Endometrium (tissue), 2 donors: Measurements from ENCODE around the gene RASGRP3.

Source experiments
- FAIRE-seq: peaks from 2 replicates; lab custom pipeline; 2012; peaks lifted over from hg19 to GRCh38; lab: Jason Lieb, UNC
- donor health status: control.
- donor health status: control.

RASGRP3 gene

DNA sequence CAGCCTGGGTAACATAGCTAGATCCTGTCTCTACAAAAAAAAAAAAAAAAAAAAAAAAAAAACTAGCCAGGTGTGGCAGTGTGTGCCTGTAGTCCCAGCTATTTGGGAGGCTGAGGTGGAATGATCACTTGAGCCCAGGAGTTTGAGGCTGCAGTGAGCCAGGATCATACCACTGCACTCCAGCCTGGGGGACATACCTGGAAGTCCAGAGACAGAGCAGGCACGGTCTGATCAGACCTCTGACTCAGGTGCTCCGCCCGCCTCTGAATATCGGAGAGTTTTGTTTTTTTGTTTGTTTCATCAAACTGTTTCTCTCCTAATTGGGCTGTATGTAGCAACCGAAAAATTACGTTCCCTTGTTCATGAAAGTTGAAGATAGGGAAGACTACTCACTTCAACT is 49.2 kb downstream of the RASGRP3 start:
- FAIRE-seq, result no peak

DNA sequence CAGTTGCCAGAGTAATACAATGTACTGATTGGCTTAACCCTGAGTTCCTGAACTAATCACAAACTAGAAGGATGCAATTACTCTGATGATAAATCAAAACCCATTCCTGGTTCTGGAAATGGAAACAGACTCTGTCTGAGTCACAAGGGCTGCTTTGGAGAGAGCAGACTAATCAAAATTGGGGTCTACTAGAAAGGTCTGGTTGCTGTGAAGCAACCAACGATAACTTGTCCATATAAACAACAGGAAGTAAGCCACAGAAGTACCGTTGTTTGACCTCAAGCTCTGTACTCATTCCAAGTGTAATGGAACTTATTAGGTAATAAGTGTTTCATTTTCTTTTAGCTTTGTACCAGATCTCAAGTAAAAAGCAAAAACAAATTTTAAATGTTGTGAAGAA is 49.7 kb downstream of the RASGRP3 start:
- no peak for FAIRE-seq

DNA sequence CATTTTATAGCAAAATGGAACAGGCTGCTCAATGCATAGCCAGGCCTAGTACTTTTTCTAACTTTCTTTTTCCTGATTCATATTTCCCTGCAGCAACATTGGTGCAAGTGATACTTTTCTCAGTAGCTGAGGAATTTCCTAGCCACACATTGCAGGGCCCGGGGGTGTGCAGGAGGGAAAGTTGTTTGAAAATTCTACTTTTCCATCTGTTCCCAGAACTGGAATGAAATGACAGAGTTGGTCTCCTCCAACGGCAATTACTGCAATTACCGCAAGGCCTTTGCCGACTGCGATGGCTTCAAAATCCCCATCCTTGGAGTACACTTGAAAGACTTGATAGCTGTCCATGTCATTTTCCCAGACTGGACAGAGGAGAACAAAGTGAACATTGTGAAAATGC is 50.5 kb downstream of the RASGRP3 start:
- FAIRE-seq, result no peak

DNA sequence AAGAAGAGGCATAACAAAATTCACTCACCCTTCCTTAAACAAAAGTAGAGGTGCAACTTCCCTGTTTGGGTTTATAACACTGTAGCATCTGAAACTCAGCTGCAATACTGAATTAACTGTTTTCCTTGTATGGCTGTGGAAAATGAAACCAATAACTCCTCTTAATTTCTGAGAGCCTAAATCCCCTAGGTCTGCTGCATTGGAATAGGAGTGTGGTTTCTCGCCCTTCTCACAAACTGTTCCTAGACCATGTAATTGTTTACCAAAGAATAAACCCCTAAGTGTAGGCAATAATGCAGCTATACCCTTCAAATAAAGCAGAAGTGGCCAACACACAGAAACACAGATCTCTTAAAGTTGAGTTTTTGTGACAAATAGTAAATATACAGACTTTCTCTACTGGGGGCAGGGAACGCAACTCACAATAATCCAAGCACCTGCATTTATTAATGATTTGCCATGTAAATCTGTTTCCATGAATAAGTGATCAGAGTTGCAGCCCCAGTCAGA is 52.0 kb downstream of the RASGRP3 start:
- FAIRE-seq, result no peak

DNA sequence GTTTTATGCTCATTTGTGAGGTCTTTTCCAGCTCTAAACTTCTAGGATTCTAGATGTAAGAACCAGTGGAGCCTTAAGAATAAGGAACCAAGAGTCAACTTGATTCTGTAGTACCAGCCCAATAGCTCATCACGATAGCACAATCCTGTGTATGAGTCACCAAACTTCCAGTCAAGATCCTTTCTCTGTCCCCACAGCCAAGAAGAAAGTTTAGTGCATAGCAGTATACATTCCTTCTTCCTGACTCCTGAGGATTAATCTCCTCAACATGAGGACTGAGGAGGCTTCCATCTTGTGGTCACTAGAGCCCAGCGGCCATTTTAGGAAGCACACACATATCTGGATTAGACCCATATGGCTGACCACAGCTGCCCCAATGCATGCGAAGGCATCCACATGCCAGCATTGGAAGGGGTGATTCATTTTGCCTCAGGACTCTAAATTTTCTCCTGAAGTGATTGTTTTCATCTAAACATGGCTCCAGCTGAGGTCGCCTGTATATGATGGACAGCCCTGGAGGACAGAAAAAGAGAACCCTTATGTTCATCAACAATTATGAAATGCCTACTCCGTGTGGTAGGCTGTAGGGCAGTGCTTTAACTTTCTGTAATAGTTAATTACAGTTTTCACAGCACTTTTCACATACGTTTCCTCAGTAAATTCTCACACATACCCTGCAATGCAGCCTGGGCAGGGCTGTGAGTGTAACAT is 53.5 kb downstream of the RASGRP3 start:
- FAIRE-seq, result no peak

DNA sequence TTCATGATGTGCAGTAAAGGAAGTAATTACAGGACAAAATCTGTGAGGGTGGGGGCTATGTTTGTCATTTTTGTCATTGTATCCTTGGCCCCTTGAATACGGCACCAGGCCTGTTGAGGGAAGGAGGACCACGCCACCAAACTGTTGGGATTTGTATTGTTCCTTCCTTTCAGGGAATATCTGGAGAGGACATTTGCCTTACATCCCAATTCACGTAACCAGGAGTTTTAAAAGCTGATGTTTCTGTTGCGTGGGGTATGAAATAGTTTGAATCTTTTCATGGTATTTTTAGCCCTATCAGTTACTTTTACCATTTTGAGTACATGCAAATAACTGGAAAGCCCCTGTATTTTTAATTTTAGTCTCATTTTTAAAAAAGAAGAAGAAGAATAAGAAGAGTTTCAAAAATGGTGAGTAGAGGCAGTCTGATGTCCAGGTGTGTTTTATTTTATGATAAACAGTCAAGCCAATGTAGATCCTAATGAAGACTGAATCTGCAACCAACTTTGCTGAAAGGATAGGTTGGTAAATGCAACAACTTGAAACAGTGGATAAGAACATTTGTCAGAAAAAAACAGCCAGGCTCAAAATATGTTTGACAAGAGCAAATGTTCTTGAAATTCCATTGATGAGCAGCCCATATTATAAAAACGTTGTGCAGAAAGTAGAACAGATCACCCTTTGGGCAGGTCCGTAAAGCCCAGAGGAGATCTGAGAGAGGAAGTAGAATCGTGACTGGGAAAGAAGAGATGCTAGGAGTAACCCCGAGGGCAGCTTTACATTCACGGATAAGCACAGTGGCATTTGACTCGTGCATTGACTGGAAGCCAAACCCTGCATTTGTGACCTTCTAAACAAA is 54.5 kb downstream of the RASGRP3 start:
- FAIRE-seq, result no peak

DNA sequence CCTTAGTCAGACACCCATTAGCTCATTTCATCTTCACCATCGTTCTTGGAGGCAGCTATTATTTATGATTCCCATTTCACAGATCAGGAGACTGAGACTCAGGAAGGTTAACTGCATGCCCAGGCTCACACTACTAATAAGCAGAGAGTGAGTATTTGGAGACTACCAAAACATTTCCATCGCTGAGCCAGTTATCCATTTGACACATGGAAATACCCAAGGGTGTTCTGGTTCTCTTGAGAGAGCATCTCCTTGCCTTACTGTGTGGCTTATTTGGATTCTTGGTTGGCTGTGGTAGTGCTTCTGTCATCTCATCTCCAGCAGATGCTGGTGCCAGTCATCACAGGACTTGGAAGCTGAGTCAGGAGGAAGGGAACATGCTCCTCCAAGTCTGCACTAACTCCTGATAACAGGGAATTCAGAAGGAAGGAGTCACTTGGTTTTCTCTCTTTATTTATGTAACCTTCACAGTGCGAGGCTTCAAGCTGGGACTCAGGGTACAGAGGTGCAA is 55.2 kb downstream of the RASGRP3 start:
- FAIRE-seq, result no peak

DNA sequence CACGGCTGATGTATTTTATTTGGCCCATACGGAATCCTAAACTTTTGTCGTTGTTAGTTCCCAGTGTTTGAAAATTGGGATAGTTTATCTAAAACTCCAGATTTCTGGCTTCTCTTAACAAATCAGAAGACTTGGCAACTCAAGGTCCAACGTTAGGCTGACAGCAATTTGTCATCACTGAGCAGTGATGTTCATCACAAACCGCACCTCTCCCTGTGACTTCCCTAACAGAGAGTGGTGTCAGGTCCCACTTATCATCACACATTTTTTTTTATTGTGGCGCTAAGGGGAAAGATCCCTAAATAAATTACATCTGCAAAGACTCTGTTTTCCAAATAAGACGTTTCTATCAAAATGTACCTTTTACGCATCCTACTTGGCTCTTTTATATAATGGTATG is 55.7 kb downstream of the RASGRP3 start:
- no peak for FAIRE-seq

DNA sequence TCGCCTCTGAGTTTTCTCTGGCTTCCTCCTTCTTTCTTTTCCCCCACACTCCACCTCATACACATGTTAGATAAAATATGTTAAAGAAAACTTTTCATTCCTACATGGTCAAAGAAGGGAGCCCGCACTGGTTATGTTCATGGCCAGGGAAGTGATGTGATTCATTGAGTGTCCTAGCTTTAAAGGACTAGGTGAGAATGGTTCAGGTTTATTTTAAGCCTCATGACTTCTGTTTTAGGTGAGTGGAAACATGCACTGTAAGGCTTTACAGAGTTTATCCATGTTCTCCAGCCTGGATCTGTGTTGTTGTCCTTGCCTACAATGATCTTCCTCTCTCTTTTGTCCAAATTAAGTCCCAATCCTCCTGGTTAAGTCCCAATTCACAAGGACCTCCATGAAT is 56.5 kb downstream of the RASGRP3 start:
- no peak for FAIRE-seq

DNA sequence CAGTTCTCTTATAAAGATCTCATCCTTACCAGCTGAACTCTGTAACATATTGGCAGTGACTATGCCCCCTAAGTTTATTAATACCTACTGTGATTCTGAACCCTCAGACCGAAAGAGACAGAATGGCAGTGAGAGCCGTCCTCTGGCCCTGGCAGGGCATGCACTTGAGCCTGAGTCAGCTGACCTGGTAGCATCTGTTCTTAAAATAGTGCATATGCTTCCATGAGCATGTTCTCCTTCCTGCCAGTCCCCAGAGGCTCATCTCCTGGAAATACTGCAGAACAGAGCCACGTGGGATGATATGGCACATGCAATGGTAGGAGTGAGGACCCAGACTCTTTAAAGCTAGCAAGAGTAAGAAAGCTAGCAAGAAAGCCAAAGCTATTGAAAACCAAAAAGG is 59.0 kb downstream of the RASGRP3 start:
- FAIRE-seq, result no peak

DNA sequence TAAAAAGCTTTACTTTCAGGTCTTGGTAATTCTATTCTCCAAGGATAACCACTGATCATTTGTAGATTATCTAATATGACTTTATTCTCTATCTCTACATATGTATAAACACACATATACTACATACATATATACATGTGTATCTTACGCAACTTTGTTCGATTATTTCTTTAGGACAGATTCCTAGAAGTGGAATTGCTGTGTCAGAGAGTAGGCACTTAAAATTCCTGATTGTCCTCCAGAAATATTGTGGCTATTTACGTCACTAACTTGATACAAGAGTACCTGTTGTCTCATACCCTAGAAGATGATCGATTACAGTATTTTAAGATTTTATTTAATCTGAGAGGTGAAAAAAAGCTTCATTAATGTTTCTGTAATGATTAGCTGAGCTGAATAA is 64.8 kb downstream of the RASGRP3 start:
- FAIRE-seq, result no peak

DNA sequence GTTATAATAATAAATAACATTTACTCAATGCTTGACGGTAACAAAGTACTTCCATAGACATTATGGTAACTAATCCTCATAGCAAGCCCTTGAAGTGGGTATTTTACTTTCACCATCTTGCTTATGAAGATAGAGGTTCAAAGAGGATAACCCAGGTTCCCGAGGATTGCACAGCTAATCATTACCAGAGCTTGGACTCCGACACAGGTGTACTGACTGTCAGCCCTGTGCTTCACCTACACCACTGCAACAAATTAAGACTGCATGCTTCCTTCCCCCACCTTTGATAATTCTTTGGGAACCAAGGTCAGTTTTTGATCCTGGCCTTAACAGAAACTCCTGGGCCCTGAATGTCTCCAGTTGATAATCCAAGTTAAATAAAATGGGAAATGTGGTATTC is 73.8 kb downstream of the RASGRP3 start:
- no peak for FAIRE-seq

DNA sequence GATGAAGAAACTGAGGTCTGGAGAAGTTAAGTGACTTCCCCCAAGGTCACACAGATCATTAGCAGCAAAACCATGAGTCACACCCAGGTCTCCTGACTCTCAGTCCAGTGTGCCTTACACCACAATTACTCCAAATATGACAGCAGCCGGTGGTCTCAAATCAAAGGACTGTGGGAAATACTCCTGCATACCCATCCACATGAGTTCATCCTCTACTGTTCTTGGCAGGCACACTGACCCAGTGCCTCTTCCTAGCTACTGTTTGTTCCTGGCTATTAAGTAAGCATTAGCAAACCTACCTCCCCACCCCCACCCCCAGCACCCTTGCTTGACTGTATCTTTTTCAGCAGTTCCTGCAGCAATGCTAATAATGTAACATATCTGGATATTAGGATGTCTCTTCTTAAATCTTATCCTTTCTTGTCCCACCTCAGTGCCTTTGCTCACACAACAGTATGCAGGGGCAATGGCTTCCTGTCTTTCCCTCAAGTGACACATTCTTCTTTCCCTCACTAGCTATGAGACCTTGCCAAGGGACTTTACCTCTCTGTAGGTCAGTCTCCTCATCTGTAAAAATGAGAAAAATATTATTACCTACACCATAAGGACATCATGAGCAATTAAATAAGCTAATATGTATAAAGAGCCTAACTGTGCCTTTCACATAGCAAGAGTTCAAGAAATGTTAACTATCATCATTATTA is 76.5 kb downstream of the RASGRP3 start:
- FAIRE-seq, result no peak

DNA sequence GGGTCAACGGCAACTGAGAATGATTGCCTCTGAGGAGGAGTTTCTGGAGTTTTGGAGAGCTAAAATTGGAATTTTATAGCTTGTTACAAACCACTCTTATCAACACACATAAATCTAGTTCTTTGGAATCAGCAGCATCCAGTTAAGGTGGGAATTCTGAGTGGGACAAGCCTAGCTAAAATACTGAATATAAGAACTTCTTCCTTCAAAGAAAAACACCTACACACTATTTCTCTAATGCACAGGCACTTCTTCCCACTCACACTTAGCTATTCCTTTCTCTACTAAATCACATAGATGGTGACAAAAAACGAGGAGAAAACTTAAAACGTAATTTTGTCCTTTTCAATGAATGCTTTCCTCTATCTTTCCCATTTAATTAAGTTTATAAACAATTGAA is 79.2 kb downstream of the RASGRP3 start:
- FAIRE-seq, result no peak

DNA sequence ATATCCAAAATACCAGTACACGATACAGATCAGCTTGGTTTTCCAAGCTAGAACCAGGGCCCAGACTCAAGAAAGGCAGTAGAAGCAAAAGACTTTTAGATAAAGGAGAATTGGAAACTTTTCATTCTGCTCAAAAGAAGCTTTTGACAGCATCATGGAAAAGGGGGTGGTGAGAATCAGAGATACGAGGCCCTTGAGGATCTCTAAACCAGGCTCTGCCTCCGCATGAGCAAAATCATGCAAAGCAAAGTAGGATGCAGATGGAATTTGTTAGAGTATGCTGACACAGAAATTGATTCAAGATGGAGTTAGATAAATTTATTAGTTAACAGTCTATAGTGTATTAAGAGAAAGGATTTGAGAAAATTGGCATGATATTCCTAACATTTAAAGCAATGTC is 82.9 kb downstream of the RASGRP3 start:
- FAIRE-seq, result no peak

DNA sequence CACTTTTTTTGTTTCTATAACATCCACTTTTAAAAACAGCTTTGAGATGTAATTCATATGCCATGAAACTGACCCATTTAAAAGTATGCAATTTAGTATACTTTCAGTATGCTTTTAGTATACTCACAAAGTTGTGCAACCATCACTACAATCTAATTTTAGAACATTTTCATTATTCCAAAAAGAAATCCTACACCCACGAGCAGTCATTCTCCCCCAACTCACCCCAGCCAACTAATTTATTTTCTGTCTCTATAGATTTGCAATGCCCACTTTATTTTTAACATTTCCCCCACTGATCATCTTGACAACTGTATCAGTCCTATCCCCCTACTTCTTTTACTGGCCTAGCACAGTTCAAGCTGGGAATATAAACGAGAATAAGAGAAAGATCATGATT is 83.6 kb downstream of the RASGRP3 start:
- no peak for FAIRE-seq

DNA sequence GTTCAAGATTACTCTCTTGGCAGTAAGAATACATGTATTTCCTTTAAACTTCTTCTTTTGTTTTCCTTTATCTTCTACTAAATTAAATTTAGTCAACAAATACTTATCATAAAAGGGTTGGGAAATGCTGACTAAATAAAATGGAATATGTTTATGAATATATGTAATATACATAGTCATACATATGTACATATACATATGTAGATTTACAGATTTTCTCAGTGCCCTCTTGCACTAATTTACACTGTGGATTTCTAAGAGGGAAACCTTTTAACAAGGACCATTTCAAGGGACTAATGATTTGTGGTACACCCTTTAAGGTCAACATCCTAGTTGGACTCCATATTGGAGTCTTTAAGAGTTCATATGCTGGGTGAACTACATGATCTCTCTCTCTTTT is 85.4 kb downstream of the RASGRP3 start:
- FAIRE-seq, result no peak

DNA sequence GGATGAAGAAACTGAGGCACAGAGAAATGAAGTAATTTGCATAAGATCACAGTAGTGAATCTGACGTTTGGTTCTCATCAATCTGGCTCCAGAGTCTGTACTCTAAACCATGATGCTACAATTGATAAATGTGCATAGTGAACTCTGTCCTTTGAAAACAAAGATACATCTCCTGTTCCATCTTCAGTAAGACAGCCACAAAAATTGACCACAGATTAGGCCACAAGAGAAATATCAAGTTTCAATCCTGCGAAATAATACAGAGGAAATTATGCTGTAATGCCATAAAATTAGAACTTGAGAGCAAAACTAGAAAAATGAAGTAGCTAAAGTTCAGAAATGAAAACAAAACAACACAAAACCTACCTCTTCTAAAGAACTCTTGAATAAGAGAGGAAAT is 94.2 kb downstream of the RASGRP3 start:
- no peak for FAIRE-seq

DNA sequence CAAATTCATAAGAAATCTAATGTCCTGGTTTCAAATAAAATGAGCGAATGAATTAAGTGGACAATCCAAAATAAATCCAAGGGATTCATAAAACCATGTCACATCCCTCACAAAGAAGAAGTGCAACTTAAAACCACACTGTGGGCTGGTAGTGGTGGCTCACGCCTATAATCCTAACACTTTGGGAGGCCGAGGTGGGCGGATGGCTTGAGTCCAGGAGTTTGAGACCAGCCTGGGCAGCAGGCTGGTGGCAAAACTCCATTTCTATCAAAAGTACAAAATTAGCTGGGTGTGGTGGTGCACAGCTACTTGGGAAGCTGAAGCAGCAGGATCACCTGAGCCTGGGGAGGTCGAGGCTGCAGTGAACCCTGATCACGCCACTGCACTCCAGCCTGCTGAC is 97.2 kb downstream of the RASGRP3 start:
- FAIRE-seq, result no peak

DNA sequence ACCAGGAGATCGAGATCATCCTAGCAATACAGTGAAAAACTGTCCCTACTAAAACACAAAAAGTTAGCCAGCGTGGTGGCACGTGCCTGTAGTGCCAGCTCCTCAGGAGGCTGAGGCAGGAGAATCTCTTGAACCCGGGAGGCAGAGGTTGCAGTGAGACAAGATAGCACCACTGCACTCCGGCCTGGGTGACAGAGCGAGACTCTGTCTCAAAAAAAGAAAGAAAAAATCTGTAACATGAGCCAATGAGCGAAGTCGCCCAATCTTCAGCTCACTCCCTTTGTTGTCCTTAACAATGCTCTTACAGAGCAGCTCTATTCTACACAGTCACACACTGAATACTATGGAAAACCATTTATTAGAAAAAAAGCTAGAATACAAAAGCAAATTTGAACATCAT is 100.6 kb downstream of the RASGRP3 start:
- FAIRE-seq, result no peak

DNA sequence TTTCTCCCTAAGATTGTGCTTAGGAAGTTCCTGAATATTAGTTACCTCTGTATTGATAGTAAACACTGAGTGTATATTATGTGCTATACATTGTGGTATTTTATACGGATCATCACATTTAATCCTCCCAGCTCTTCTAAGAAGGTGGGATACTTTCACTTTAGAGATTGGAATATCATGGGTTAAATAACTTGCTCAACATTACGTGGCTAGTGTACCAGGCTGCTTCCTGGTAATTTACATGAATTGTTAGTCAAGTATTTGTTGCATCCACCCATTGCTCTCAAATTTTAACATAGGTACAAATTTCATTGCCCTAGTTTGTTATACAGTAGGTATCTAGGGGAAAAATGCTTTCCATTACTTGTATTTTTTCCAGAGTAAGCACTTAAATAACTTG is 101.2 kb downstream of the RASGRP3 start:
- no peak for FAIRE-seq

DNA sequence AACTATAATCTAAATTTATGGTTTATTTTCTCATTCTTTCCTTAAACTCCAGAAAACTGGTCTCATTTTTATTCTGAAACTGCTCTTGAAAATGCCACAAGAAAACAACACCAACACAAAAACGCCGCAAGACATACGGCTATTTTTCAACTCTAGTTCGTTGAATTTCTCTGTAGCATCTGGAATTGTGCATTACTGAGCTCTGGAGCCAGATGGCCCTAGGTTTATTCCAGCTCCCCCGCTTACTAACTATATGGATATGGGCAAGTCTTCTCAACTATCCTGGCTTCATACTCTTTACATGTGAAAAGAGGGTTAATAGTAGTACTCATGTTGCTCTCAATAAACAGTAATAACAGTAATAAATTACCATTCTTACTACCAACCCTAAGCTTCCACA is 102.8 kb downstream of the RASGRP3 start:
- FAIRE-seq, result no peak

DNA sequence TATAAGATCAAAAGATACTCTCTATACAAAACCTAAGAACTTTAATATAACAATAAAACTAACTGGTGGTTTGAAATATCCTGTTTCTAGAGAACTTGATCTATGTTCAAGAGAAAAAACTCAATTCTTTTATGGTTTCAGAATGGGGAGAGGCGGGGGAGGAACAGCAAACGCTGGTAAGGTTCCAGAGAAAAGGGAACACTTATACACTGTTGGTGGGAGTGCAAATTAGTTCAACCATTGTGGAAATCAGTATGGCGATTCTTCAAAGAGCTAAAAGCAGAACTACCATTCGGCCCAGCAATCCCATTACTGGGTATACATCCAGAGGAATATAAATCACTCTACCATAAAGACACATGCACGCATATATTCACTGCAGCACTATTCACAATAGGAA is 105.4 kb downstream of the RASGRP3 start:
- FAIRE-seq, result no peak
